H9 (cell line): ENCODE data around the gene KLK2. TPM values are rescaled to one million over a fixed set of nuclear protein-coding genes. Genes with fewer than 3 reads are reported as not detected.

ENCODE experiments used
- DNase-seq: peaks from one replicate; pipeline ENCODE4 v3.0.0-alpha.2; 2017
- H2AFZ ChIP-seq: one replicate; pipeline ENCODE4 v1.6.1; 2013; ENCODE audit warnings: mild to moderate bottlenecking, low read length, control low read depth, moderate library complexity
- H2AK5ac ChIP-seq: 2 replicates; pipeline ENCODE4 v1.6.1; 2013; ENCODE audit warnings: low read length, control low read depth, mixed read lengths; ENCODE audit not compliant: insufficient read length
- H2BK120ac ChIP-seq: one replicate; pipeline ENCODE4 v1.6.1; 2013; ENCODE audit warnings: low read depth, mild to moderate bottlenecking, low read length, control low read depth, inconsistent platforms; ENCODE audit not compliant: poor library complexity, severe bottlenecking
- H2BK12ac ChIP-seq: 2 replicates; pipeline ENCODE4 v1.6.1; 2013; ENCODE audit warnings: low read length, control low read depth, mixed read lengths, low read depth; ENCODE audit not compliant: insufficient read length
- H2BK15ac ChIP-seq: 2 replicates; pipeline ENCODE4 v1.6.1; 2013; ENCODE audit warnings: low read depth, low read length, control low read depth
- H2BK20ac ChIP-seq: one replicate; pipeline ENCODE4 v1.6.1; 2013; ENCODE audit warnings: low read depth, mild to moderate bottlenecking, low read length, control low read depth, inconsistent platforms; ENCODE audit not compliant: poor library complexity, severe bottlenecking
- H2BK5ac ChIP-seq: 2 replicates; pipeline ENCODE4 v1.6.1; 2013; ENCODE audit warnings: low read length, control low read depth, mixed read lengths; ENCODE audit not compliant: insufficient read length
- H3K14ac ChIP-seq: 2 replicates; pipeline ENCODE4 v1.6.1; 2013; ENCODE audit warnings: low read length, control low read depth; ENCODE audit not compliant: insufficient read depth
- H3K18ac ChIP-seq: 2 replicates; pipeline ENCODE4 v1.6.1; 2013; ENCODE audit warnings: low read depth, mild to moderate bottlenecking, mixed read lengths, low read length, control low read depth; ENCODE audit not compliant: insufficient read length
- H3K23ac ChIP-seq: 2 replicates; pipeline ENCODE4 v1.6.1; 2013; ENCODE audit warnings: low read length, control low read depth, mixed read lengths, low read depth; ENCODE audit not compliant: insufficient read length
- H3K23me2 ChIP-seq: 2 replicates; pipeline ENCODE4 v1.6.1; 2013; ENCODE audit warnings: low read depth, mild to moderate bottlenecking, mixed read lengths, low read length, control low read depth; ENCODE audit not compliant: insufficient read length, poor library complexity, severe bottlenecking
- H3K27ac ChIP-seq: 2 replicates; pipeline ENCODE4 v1.5.1; 2013; ENCODE audit warnings: low read length, control low read depth, mixed read lengths, low read depth; ENCODE audit not compliant: insufficient read length
- H3K27me3 ChIP-seq: 2 replicates; pipeline ENCODE4 v1.6.1; 2013; ENCODE audit warnings: low read length, control low read depth, inconsistent platforms; ENCODE audit not compliant: insufficient read depth
- H3K4ac ChIP-seq: 2 replicates; pipeline ENCODE4 v1.6.1; 2013; ENCODE audit warnings: low read depth, mild to moderate bottlenecking, control low read depth, inconsistent platforms, low read length, moderate library complexity
- H3K4me1 ChIP-seq: 2 replicates; pipeline ENCODE4 v1.6.1; 2013; ENCODE audit warnings: low read length, control low read depth, inconsistent platforms; ENCODE audit not compliant: insufficient read depth
- H3K4me2 ChIP-seq: 2 replicates; pipeline ENCODE4 v1.6.1; 2013; ENCODE audit warnings: low read length, control low read depth, mixed read lengths; ENCODE audit not compliant: insufficient read length, insufficient read depth
- H3K56ac ChIP-seq: 2 replicates; pipeline ENCODE4 v1.6.1; 2013; ENCODE audit warnings: low read depth, mild to moderate bottlenecking, mixed read lengths, low read length, control low read depth; ENCODE audit not compliant: insufficient read length
- H3K79me1 ChIP-seq: 2 replicates; pipeline ENCODE4 v1.6.1; 2013; ENCODE audit warnings: low read depth, mild to moderate bottlenecking, moderate library complexity, low read length, control low read depth, inconsistent platforms; ENCODE audit not compliant: insufficient read depth, poor library complexity, severe bottlenecking
- H3K79me2 ChIP-seq: 2 replicates; pipeline ENCODE4 v1.6.1; 2013; ENCODE audit warnings: low read length, control low read depth, inconsistent platforms; ENCODE audit not compliant: insufficient read depth
- H3K9ac ChIP-seq: 2 replicates; pipeline ENCODE4 v1.6.1; 2013; ENCODE audit warnings: low read length, control low read depth, mixed read lengths; ENCODE audit not compliant: insufficient read length; ENCODE audit errors: extremely low read depth
- H3K9me3 ChIP-seq: one replicate; pipeline ENCODE4 v1.6.1; 2013; ENCODE audit warnings: low read depth, low read length, inconsistent platforms; ENCODE audit not compliant: control insufficient read depth
- H3T11ph ChIP-seq: one replicate; pipeline ENCODE4 v1.6.1; 2013; ENCODE audit warnings: mild to moderate bottlenecking, low read length, control low read depth, inconsistent platforms
- H4K20me1 ChIP-seq: one replicate; pipeline ENCODE4 v1.6.1; 2013; ENCODE audit not compliant: control insufficient read depth, insufficient read length, insufficient read depth
- H4K5ac ChIP-seq: 2 replicates; pipeline ENCODE4 v1.6.1; 2013; ENCODE audit warnings: low read depth, mild to moderate bottlenecking, mixed read lengths, low read length, control low read depth; ENCODE audit not compliant: insufficient read length
- H4K8ac ChIP-seq: replicated peaks from 2 replicates; pipeline ENCODE4 v1.6.1; 2013; ENCODE audit warnings: low read length, control low read depth, mixed read lengths, low read depth; ENCODE audit not compliant: insufficient read length
- H4K91ac ChIP-seq: 2 replicates; pipeline ENCODE4 v1.6.1; 2013; ENCODE audit warnings: low read depth, mild to moderate bottlenecking, moderate library complexity, mixed read lengths, low read length, control low read depth; ENCODE audit not compliant: insufficient read length
- H3K27ac Mint-ChIP-seq, 3 experiments: 2 replicates in 2 of 3; 3 replicates in 1 of 3; pipeline ENCODE4 v1.8.0; 2020 to 2021; ENCODE audit warnings: mixed read lengths in 3 of 3, mild to moderate bottlenecking in 1 of 3, moderate library complexity in 1 of 3
- H3K27me3 Mint-ChIP-seq: 2 replicates; pipeline ENCODE4 v1.8.0; 2021; ENCODE audit warnings: low read depth, mild to moderate bottlenecking, moderate library complexity, mixed read lengths
- H3K36me3 Mint-ChIP-seq, 3 experiments: 2 replicates in 2 of 3; 3 replicates in 1 of 3; pipeline ENCODE4 v1.8.0; 2020 to 2021; ENCODE audit warnings: low read depth in 3 of 3, mixed read lengths in 3 of 3; ENCODE audit not compliant: insufficient read depth in 1 of 3
- H3K4me1 Mint-ChIP-seq, 2 experiments: 2 replicates each; pipeline ENCODE4 v1.8.0; 2020; ENCODE audit warnings: mixed read lengths in 2 of 2
- H3K4me3 Mint-ChIP-seq, 2 experiments: 2 replicates in 1 of 2; 3 replicates in 1 of 2; pipeline ENCODE4 v1.8.0; 2020 to 2021; ENCODE audit warnings: mild to moderate bottlenecking in 2 of 2, mixed read lengths in 2 of 2, moderate library complexity in 1 of 2
- H3K9me3 Mint-ChIP-seq, 2 experiments: 2 replicates in 1 of 2; 3 replicates in 1 of 2; pipeline ENCODE4 v1.8.0; 2020; ENCODE audit warnings: mild to moderate bottlenecking in 2 of 2, mixed read lengths in 2 of 2, moderate library complexity in 1 of 2
- CTCF ChIP-seq: fragments of 200-600 bp; sonication (generic); conservative IDR thresholded peaks from 3 replicates; pipeline ENCODE4 v1.8.0; 2021; ENCODE audit warnings: antibody characterized with exemption, mild to moderate bottlenecking
- WGBS: extraction: QIAGEN DNeasy Blood & Tissue Kit; methylation state at CpG from one replicate; pipeline ENCODE4 v1.1.7; 2013; ENCODE audit warnings: missing lambda C conversion rate, low lambda C conversion rate, mixed read lengths; ENCODE audit not compliant: insufficient read length; ENCODE audit errors: extremely low coverage; 5-methylcytosine and 5-hydroxymethylcytosine counted together
- total RNA-seq: library from RNA; stranded (reverse); gene quantifications from 2 replicates; pipeline ENCODE4 v1.2.1, GENCODE V29; 2021

KLK2 gene
- total RNA-seq, 1 experiment from 2014 or later: not detected

GRCh38 chr19:50926144-50926543 is 52.9 kb downstream of the KLK2 start:
- Histone ChIP-seq H3K56ac (no peak overlapping the region), H3K4me2 (no peak overlapping the region), H3K23ac (no peak overlapping the region), H2AFZ (no peak overlapping the region), H3K79me2 (no peaks in the 10 kb centered on the region), H4K8ac (no peak overlapping the region), H3K79me1 (no peaks in the 10 kb centered on the region), H3K27ac (no peak overlapping the region), H3K23me2 (no peaks in the 10 kb centered on the region), H2AK5ac (no peak overlapping the region), H4K5ac (no peak overlapping the region), H2BK12ac (no peak overlapping the region), H4K20me1 (no peaks in the 10 kb centered on the region), H2BK5ac (no peak overlapping the region), H3K9me3 (no peaks in the 10 kb centered on the region), H3K14ac (no peak overlapping the region), H2BK120ac (no peak overlapping the region), H4K91ac (no peak overlapping the region), H3K4ac (no peak overlapping the region), H3K9ac (no peak overlapping the region), H2BK15ac (no peak overlapping the region), H2BK20ac (no peak overlapping the region), H3T11ph (no peak overlapping the region), H3K27me3 (no peaks in the 10 kb centered on the region), H3K18ac (no peak overlapping the region), H3K4me1 (no peaks in the 10 kb centered on the region; the same call in 1 of the 2 replicates)
- Mint-ChIP-seq H3K4me1 (peaks cover 18 to 19% of the 10 kb centered on the region in 2 experiments), H3K9me3 (peaks cover 0 to 2% of the 10 kb centered on the region in 2 experiments; a peak in 1 of 5 replicates), H3K27me3 (peaks cover 47% of the 10 kb centered on the region), H3K36me3 (no peaks in the 10 kb centered on the region), H3K27ac (no peak overlapping the region), H3K4me3 (no peak overlapping the region)
- WGBS: no CpG with 5 or more reads among the region's 11 CpGs
- no peak for TF ChIP-seq CTCF
- DNase-seq: no peak
